Calu3 (cell line): Measurements from ENCODE around the gene TSPOAP1. TPM values are rescaled to one million over a fixed set of nuclear protein-coding genes. Genes with fewer than 3 reads are reported as not detected.

Source experiments
- BruUV-seq: library from RNA; stranded (reverse); fragments of 400-500 nt; replicated peaks from 2 replicates; lab custom pipeline; 2021; lab: Mats Ljungman, UMichigan
- CTCF ChIA-PET: fragments of 300-600 bp; sonication (Branson Sonifier 250); formaldehyde crosslinking; loops from one replicate; lab custom pipeline; 2022; ENCODE audit warnings: antibody characterized with exemption; lab: Charles Lee
- DNase-seq: peaks from one replicate; pipeline ENCODE4 v3.0.0; 2022
- H3K27ac Mint-ChIP-seq: one replicate; pipeline ENCODE4 v1.8.0; 2022; ENCODE audit warnings: mixed read lengths; ENCODE audit not compliant: unreplicated experiment
- H3K27me3 Mint-ChIP-seq: one replicate; pipeline ENCODE4 v1.8.0; 2022; ENCODE audit warnings: mixed read lengths; ENCODE audit not compliant: unreplicated experiment
- H3K36me3 Mint-ChIP-seq: one replicate; pipeline ENCODE4 v1.8.0; 2022; ENCODE audit warnings: mild to moderate bottlenecking, moderate library complexity, mixed read lengths; ENCODE audit not compliant: insufficient read depth, unreplicated experiment
- H3K4me1 Mint-ChIP-seq: one replicate; pipeline ENCODE4 v1.8.0; 2022; ENCODE audit warnings: mild to moderate bottlenecking, low read depth, mixed read lengths; ENCODE audit not compliant: unreplicated experiment
- H3K4me3 Mint-ChIP-seq: one replicate; pipeline ENCODE4 v1.8.0; 2022; ENCODE audit warnings: mild to moderate bottlenecking, low read depth, moderate library complexity, mixed read lengths; ENCODE audit not compliant: unreplicated experiment
- H3K9me3 Mint-ChIP-seq: one replicate; pipeline ENCODE4 v1.8.0; 2022; ENCODE audit warnings: low read depth, mixed read lengths; ENCODE audit not compliant: unreplicated experiment
- CTCF ChIP-seq: fragments of 200-600 bp; IDR thresholded peaks from one replicate; pipeline ENCODE4 v1.8.0; 2022; ENCODE audit warnings: antibody characterized with exemption; ENCODE audit not compliant: unreplicated experiment
- intact Hi-C: fragments of 100-400 bp; cut with micrococcal nuclease; formaldehyde crosslinking; loops from one replicate; pipeline ENCODE4 v1.10.0; 2022; ENCODE audit not compliant: unreplicated experiment
- total RNA-seq: library from RNA; stranded (reverse); gene quantifications from 2 replicates; pipeline ENCODE4 v1.2.3, GENCODE V29; 2022

The TSPOAP1 gene
- total RNA-seq, 1 experiment from 2014 or later, result not detected

- TF ChIP-seq CTCF, result peak; percentile 16
- no TSS peak for BruUV-seq
- H3K27me3 Mint-ChIP-seq, result peaks cover 54% of the 10 kb centered on the region
- CTCF ChIA-PET, result no interaction called here
- intact Hi-C loops, result no loop called here
- H3K27ac Mint-ChIP-seq, result no peak overlapping the region
- H3K4me3 Mint-ChIP-seq, result no peak overlapping the region
- H3K36me3 Mint-ChIP-seq, result peaks cover 4% of the 10 kb centered on the region
- H3K9me3 Mint-ChIP-seq, result no peaks in the 10 kb centered on the region
- H3K4me1 Mint-ChIP-seq, result no peaks in the 10 kb centered on the region
- no peak for DNase-seq
These were observed 627 bp upstream of the TSPOAP1 start for GRCh38 chr17:58329035-58329809.

- Mint-ChIP-seq H3K27me3 (peaks cover 71% of the 10 kb centered on the region), H3K36me3 (peaks cover 4% of the 10 kb centered on the region), H3K4me1 (no peaks in the 10 kb centered on the region), H3K9me3 (no peaks in the 10 kb centered on the region), H3K27ac (no peak overlapping the region), H3K4me3 (no peak overlapping the region)
- no TSS peak for BruUV-seq
- no peak for DNase-seq
- intact Hi-C loops, result no loop called here
- CTCF ChIA-PET, result interaction anchor here (0.6 to 1.6 kb wide), 2 partner anchors 24 to 90 kb away, joined by 5 to 8 read pairs; partner anchors contain the start of gene SUPT4H1
- TF ChIP-seq CTCF, result no peak
These were observed 1.0 kb downstream of the TSPOAP1 start for GRCh38 chr17:58327363-58328194.

GRCh38 chr17:58326609-58327362 lies 1.8 kb downstream of the TSPOAP1 start:
- no peak overlapping the region for H3K4me3 Mint-ChIP-seq
- CTCF ChIA-PET, result interaction anchor here (1.6 kb wide), 1 partner anchor 25 kb away, joined by 5 read pairs; the partner anchor contains the start of gene SUPT4H1

More at GRCh38 chr17:58326609-58327362, 1.8 kb downstream of the TSPOAP1 start:
- Mint-ChIP-seq H3K27ac (no peak overlapping the region), H3K4me1 (no peaks in the 10 kb centered on the region), H3K9me3 (no peaks in the 10 kb centered on the region), H3K27me3 (peaks cover 79% of the 10 kb centered on the region), H3K36me3 (peaks cover under 1% of the 10 kb centered on the region)
- no peak for DNase-seq
- TF ChIP-seq CTCF, result no peak
- intact Hi-C loops, result no loop called here
- no TSS peak for BruUV-seq
